Vagina (tissue), 2 donors: ENCODE results near the gene FAM241A.

Experiments used
- POLR2A ChIP-seq, 2 donors: fragments of 450-650 bp; IDR thresholded peaks; one replicate each; pipeline ENCODE4 v1.6.1; 2017; ENCODE audit warnings: antibody characterized with exemption in 2 of 2, mild to moderate bottlenecking in 2 of 2, moderate library complexity in 2 of 2
- TF ChIP-seq, protein P1 (sequence below), 3 experiments: fragments of 450-650 bp in 2 of 3; fragments of 200-600 bp in 1 of 3; sonication (generic) in 1 of 3; IDR thresholded peaks; one replicate each; pipeline ENCODE4 v1.5.1; 2017 to 2019; ENCODE audit warnings: antibody characterized with exemption in 3 of 3, mild to moderate bottlenecking in 2 of 3, moderate library complexity in 2 of 3

DNA sequence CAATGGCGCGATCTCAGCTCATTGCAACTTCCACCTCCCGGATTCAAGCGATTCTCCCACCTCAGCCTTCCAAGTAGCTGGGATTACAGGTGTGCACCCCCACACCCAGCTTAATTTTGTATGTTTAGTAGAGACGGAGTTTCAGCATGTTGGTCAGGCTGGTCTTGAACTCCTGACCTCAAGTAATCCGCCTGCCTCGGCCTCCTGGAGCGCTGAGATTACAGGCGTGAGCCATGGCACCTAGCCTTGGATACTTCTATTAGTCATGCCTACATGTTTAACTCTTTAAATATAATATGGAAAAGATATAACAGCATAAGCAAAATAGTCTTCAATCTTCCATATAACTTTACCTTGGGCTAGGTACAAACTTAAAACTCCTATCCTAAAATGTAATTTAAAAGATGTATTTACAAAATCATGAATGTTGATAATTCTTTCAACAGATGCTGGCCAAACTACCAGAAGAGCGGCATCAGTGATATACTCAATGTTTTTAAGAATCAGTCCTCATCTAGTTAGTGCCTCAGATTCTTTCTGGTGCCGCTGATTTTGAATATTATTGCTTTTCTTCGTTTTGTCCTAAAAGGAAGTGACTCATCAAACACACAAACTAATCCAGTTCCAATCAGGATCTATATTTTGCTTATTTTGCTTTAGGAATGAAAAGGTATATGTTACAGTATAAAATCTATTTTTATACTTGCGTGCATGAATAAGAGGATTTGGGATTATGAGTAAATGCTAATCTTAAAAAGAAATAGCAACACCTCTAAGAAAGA, 23.7 kb downstream of the FAM241A start:
- TF ChIP-seq POLR2A (IDR thresholded peaks at IDR 0.05), result no peak
- TF ChIP-seq, protein P1, sequence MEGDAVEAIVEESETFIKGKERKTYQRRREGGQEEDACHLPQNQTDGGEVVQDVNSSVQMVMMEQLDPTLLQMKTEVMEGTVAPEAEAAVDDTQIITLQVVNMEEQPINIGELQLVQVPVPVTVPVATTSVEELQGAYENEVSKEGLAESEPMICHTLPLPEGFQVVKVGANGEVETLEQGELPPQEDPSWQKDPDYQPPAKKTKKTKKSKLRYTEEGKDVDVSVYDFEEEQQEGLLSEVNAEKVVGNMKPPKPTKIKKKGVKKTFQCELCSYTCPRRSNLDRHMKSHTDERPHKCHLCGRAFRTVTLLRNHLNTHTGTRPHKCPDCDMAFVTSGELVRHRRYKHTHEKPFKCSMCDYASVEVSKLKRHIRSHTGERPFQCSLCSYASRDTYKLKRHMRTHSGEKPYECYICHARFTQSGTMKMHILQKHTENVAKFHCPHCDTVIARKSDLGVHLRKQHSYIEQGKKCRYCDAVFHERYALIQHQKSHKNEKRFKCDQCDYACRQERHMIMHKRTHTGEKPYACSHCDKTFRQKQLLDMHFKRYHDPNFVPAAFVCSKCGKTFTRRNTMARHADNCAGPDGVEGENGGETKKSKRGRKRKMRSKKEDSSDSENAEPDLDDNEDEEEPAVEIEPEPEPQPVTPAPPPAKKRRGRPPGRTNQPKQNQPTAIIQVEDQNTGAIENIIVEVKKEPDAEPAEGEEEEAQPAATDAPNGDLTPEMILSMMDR (IDR thresholded peaks at IDR 0.05), result no peak
